HepG2 (cell line): Measurements from ENCODE around the gene ABCD1. TPM values are rescaled to one million over a fixed set of nuclear protein-coding genes. Genes with fewer than 3 reads are reported as not detected.

ENCODE experiments used
- DMAP1 ChIP-seq: IDR thresholded peaks from 2 replicates; pipeline ENCODE4 v1.6.1; 2016
- GABPB1 ChIP-seq: IDR thresholded peaks from 2 replicates; pipeline ENCODE4 v1.6.1; 2016; ENCODE audit warnings: mild to moderate bottlenecking, missing genetic modification reagents, moderate library complexity, missing compliant biosample characterization
- HDAC2 ChIP-seq: sonication (generic); formaldehyde crosslinking; IDR thresholded peaks from 2 replicates; pipeline ENCODE4 v1.4.0; 2020; ENCODE audit warnings: missing genetic modification reagents
- HNF4A ChIP-seq: sonication (generic); formaldehyde crosslinking; IDR thresholded peaks from 2 replicates; pipeline ENCODE4 v1.4.0; 2020; ENCODE audit warnings: missing genetic modification reagents
- IRF2 ChIP-seq: IDR thresholded peaks from 2 replicates; pipeline ENCODE4 v1.6.1; 2018; ENCODE audit warnings: missing genetic modification reagents, missing compliant biosample characterization
- KDM2A ChIP-seq: sonication (generic); formaldehyde crosslinking; IDR thresholded peaks from 2 replicates; pipeline ENCODE4 v1.4.0; 2020; ENCODE audit warnings: low read depth, missing genetic modification reagents, borderline replicate concordance
- MEIS2 ChIP-seq: sonication (generic); formaldehyde crosslinking; IDR thresholded peaks from 2 replicates; pipeline ENCODE4 v1.9.0; 2021; ENCODE audit warnings: mild to moderate bottlenecking, missing genetic modification reagents
- MYC ChIP-seq: sonication (generic); formaldehyde crosslinking; IDR thresholded peaks from 2 replicates; pipeline ENCODE4 v1.9.0; 2021; ENCODE audit warnings: missing genetic modification reagents, borderline replicate concordance
- PCBP2 ChIP-seq: fragments of 200-400 bp; formaldehyde crosslinking; optimal IDR thresholded peaks from 2 replicates; pipeline ENCODE3; 2018; ENCODE audit warnings: low read length, low read depth; ENCODE audit not compliant: poor library complexity, severe bottlenecking
- POLR2A ChIP-seq, 2 experiments: IDR thresholded peaks; 2 replicates each; pipeline ENCODE4 v1.6.1; 2011; ENCODE audit warnings: low read depth in 2 of 2, low read length in 2 of 2, mild to moderate bottlenecking in 1 of 2, moderate library complexity in 1 of 2; ENCODE audit not compliant: insufficient read depth in 1 of 2
- PRDM4 ChIP-seq: sonication (generic); formaldehyde crosslinking; IDR thresholded peaks from 2 replicates; pipeline ENCODE4 v1.9.0; 2021; ENCODE audit warnings: missing genetic modification reagents, borderline replicate concordance
- RARA ChIP-seq: IDR thresholded peaks from 2 replicates; pipeline ENCODE4 v1.6.1; 2016; ENCODE audit warnings: missing genetic modification reagents, missing compliant biosample characterization
- SP5 ChIP-seq: IDR thresholded peaks from 2 replicates; pipeline ENCODE4 v1.6.1; 2016; ENCODE audit warnings: low read depth, borderline replicate concordance
- TCF7 ChIP-seq: sonication (generic); IDR thresholded peaks from 2 replicates; pipeline ENCODE4 v1.6.1; 2016; ENCODE audit warnings: antibody characterized with exemption, low read depth
- ZBTB20 ChIP-seq: sonication (generic); formaldehyde crosslinking; IDR thresholded peaks from 2 replicates; pipeline ENCODE4 v1.8.1; 2023; ENCODE audit warnings: missing genetic modification reagents, low read depth, mild to moderate bottlenecking, borderline replicate concordance
- ZC3H13 ChIP-seq: sonication (generic); formaldehyde crosslinking; IDR thresholded peaks from 2 replicates; pipeline ENCODE4 v1.8.1; 2023; ENCODE audit warnings: mild to moderate bottlenecking, missing genetic modification reagents, moderate library complexity
- ZFP37 ChIP-seq: sonication (generic); formaldehyde crosslinking; IDR thresholded peaks from 2 replicates; pipeline ENCODE4 v1.4.0; 2020; ENCODE audit warnings: missing genetic modification reagents, borderline replicate concordance
- ZGPAT ChIP-seq: IDR thresholded peaks from 2 replicates; pipeline ENCODE4 v1.6.1; 2016; ENCODE audit warnings: mild to moderate bottlenecking
- ZNF138 ChIP-seq: sonication (generic); formaldehyde crosslinking; IDR thresholded peaks from 2 replicates; pipeline ENCODE4 v1.5.0; 2020; ENCODE audit warnings: mild to moderate bottlenecking, low read depth, missing genetic modification reagents
- ZNF710 ChIP-seq: sonication (generic); formaldehyde crosslinking; IDR thresholded peaks from 2 replicates; pipeline ENCODE4 v1.5.0; 2020; ENCODE audit warnings: mild to moderate bottlenecking, missing genetic modification reagents, borderline replicate concordance
- ZNF773 ChIP-seq: sonication (generic); formaldehyde crosslinking; IDR thresholded peaks from 2 replicates; pipeline ENCODE4 v1.4.0; 2020; ENCODE audit warnings: missing genetic modification reagents, borderline replicate concordance
- ZSCAN25 ChIP-seq: sonication (generic); formaldehyde crosslinking; IDR thresholded peaks from 2 replicates; pipeline ENCODE4 v1.8.0; 2022; ENCODE audit warnings: mild to moderate bottlenecking, missing genetic modification reagents
- polyA plus RNA-seq, 8 experiments: library from polyadenylated mRNA; depleted of rRNA in 3 of 8; stranded (reverse) in 7 of 8; unstranded in 1 of 8; fragments of >200 nt; fragmentation: Illumina TruSeq in 4 of 8; extraction: Trizol in 4 of 8; gene quantifications; 2 replicates each; pipeline versions ENCODE4 v1.2.1 to v1.2.3, GENCODE V29; 2011 to 2016; ENCODE audit warnings: low read depth in 4 of 8, missing spikeins in 1 of 8, mixed read lengths in 1 of 8; ENCODE audit not compliant: insufficient read depth in 1 of 8
- total RNA-seq, 5 experiments: library from RNA; depleted of rRNA; stranded (reverse); fragments of >200 nt; fragmentation: Illumina TruSeq; extraction: Trizol; gene quantifications; 2 replicates each; pipeline ENCODE4 v1.2.3, GENCODE V29; 2016; ENCODE audit warnings: low read depth in 1 of 5

The ABCD1 gene
- total and polyA plus RNA-seq, 2 of the 13 experiments (the other 11 are each of a cell fraction or from before 2014, with no cell fraction given): 11.4 to 15.9 TPM

- no peak for TF ChIP-seq PCBP2
- 0 out of 2 replicates have a peak, but pooled peaks have one; percentile 32 for TF ChIP-seq ZGPAT (CRISPR knock-in tag)
- TF ChIP-seq GABPB1 (CRISPR knock-in tag): peak; percentile 85
- 0 out of 2 replicates have a peak, but pooled peaks have one; percentile 19 for TF ChIP-seq SP5 (CRISPR knock-in tag)
- TF ChIP-seq ZFP37 (CRISPR knock-in tag): no peak
- no peak for TF ChIP-seq ZNF773
- TF ChIP-seq ZBTB20 (CRISPR knock-in tag): peak; percentile 69; the same call in 1 of the 2 replicates
- TF ChIP-seq MYC (CRISPR knock-in tag): peak; percentile 83
- peak; percentile 85 for TF ChIP-seq ZSCAN25 (CRISPR knock-in tag)
- TF ChIP-seq HNF4A: peak; percentile 44
- TF ChIP-seq RARA (CRISPR knock-in tag): peak; percentile 68
- TF ChIP-seq KDM2A (CRISPR knock-in tag): peak; percentile 48; the same call in 1 of the 2 replicates
- TF ChIP-seq ZC3H13: 0 out of 2 replicates have a peak, but pooled peaks have one; percentile 38
- peak; percentile 50; the same call in 1 of the 2 replicates for TF ChIP-seq HDAC2
- TF ChIP-seq ZNF138: no peak
- TF ChIP-seq TCF7: no peak; the same call in 1 of the 2 replicates
- peak; percentile 31; the same call in 1 of the 2 replicates for TF ChIP-seq DMAP1 (CRISPR knock-in tag)
- TF ChIP-seq ZNF710 (CRISPR knock-in tag): peak; percentile 40; the same call in 1 of the 2 replicates
- TF ChIP-seq POLR2A (IDR thresholded peaks at IDR 0.05; ENCODE audit: insufficient read depth in 1 of 2, low read depth in 2 of 2, low read length in 2 of 2): peak in 1 of 2 experiments; percentile 11; a peak in 1 of 4 replicates
- TF ChIP-seq MEIS2: 0 out of 2 replicates have a peak, but pooled peaks have one; percentile 50
- no peak for TF ChIP-seq PRDM4
- TF ChIP-seq IRF2: 0 out of 2 replicates have a peak, but pooled peaks have one; percentile 35
Observed at GRCh38 chrX:153723351-153724251, 1.1 kb upstream of the ABCD1 start (continued).
